Immature natural killer cell (primary cell): ENCODE data around the gene TXNRD1. TPM values are rescaled to one million over a fixed set of nuclear protein-coding genes. Genes with fewer than 3 reads are reported as not detected.
"Not testable (repeated sequence)": the region's sequence is repeated elsewhere in the genome, so short reads cannot be mapped to it uniquely, and the experiment has no call there.

Source experiments
- DNase-seq, 3 donors: peaks; one replicate each; pipeline ENCODE4 v3.0.0; 2022; ENCODE audit warnings: mixed read lengths in 1 of 3
- H3K27ac Mint-ChIP-seq, 6 donors: one replicate each; pipeline ENCODE4 v1.8.0; 2020; ENCODE audit warnings: mixed read lengths in 6 of 6, mild to moderate bottlenecking in 5 of 6, inconsistent platforms in 4 of 6, moderate library complexity in 3 of 6
- H3K27me3 Mint-ChIP-seq, 3 donors: one replicate each; pipeline ENCODE4 v1.8.0; 2020 to 2021; ENCODE audit warnings: low read depth in 3 of 3, mild to moderate bottlenecking in 3 of 3, mixed read lengths in 3 of 3, moderate library complexity in 3 of 3, inconsistent platforms in 1 of 3
- H3K36me3 Mint-ChIP-seq, 3 donors: one replicate each; pipeline ENCODE4 v1.8.0; 2020; ENCODE audit warnings: mixed read lengths in 3 of 3, inconsistent platforms in 2 of 3, mild to moderate bottlenecking in 2 of 3
- H3K4me1 Mint-ChIP-seq, 2 donors: one replicate each; pipeline ENCODE4 v1.8.0; 2020; ENCODE audit warnings: inconsistent platforms in 2 of 2, mild to moderate bottlenecking in 2 of 2, mixed read lengths in 2 of 2, moderate library complexity in 1 of 2
- H3K4me3 Mint-ChIP-seq, 5 donors: one replicate each; pipeline ENCODE4 v1.8.0; 2020; ENCODE audit warnings: mild to moderate bottlenecking in 5 of 5, mixed read lengths in 5 of 5, inconsistent platforms in 3 of 5, moderate library complexity in 3 of 5
- H3K9me3 Mint-ChIP-seq, 6 donors: one replicate each; pipeline ENCODE4 v1.8.0; 2020; ENCODE audit warnings: mild to moderate bottlenecking in 6 of 6, mixed read lengths in 6 of 6, inconsistent platforms in 4 of 6, moderate library complexity in 3 of 6
- polyA plus RNA-seq, 3 donors: library from polyadenylated mRNA; unstranded; fragments of 300-500 nt; fragmentation: Illumina TruSeq; gene quantifications; one replicate each; pipeline ENCODE4 v1.2.3, GENCODE V29; 2021

The TXNRD1 gene
- polyA plus RNA-seq, 3 donors from 2014 or later = 30.4 to 53.7 (median 51.0) TPM

DNA sequence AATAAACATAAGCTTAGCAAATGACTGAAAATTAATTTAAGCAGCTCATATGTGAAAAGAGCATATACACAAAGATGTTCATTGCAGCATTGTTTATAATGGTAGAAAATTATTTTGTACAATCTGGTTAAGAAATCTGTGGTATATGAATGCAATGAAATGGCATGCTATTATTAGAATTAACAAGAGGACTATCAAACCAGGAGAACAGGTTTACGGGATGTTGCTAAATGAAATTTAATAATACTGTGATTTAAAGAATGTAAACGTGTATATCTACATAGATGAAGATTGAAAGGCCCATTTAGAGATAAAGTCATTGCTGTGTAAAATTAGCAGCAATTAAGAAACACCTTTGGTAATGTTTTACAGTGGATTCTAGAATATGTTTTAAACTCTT is 158.5 kb downstream of the TXNRD1 start:
- peaks cover 18 to 19% of the 10 kb centered on the region in 2 donors for H3K4me1 Mint-ChIP-seq
- H3K27ac Mint-ChIP-seq = no peak overlapping the region
- peaks cover 0 to 4% (median 2%) of the 10 kb centered on the region in 3 donors for H3K27me3 Mint-ChIP-seq
- no peak overlapping the region for H3K4me3 Mint-ChIP-seq
- peaks cover 0 to 5% (median 0%) of the 10 kb centered on the region in 6 donors for H3K9me3 Mint-ChIP-seq
- no peak for DNase-seq
- H3K36me3 Mint-ChIP-seq = peaks cover 0 to 4% (median 0%) of the 10 kb centered on the region in 3 donors

DNA sequence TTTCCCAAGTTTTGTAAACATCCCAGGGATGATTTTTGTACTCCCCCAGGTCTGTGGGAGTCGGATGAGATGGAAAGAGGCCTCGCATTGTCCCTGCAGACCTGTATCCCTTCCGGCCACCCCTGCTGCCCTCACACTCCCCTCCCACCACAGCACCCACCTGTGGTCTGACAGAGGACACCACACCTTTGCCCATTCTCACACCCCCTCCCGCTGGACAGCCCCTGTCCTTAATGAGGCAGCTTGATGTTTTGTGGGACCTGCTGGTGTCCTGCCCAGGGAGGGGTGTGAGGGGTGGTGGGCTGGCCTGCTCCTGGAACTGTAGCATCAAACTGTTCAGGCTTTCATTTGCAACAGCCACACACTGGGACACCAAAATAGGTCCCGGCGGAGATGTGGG is 159.2 kb downstream of the TXNRD1 start:
- no peak for DNase-seq
- H3K27ac Mint-ChIP-seq = no peak overlapping the region
- peaks cover 0 to 5% (median 0%) of the 10 kb centered on the region in 6 donors for H3K9me3 Mint-ChIP-seq
- H3K4me3 Mint-ChIP-seq = no peak overlapping the region
- peaks cover 18 to 19% of the 10 kb centered on the region in 2 donors for H3K4me1 Mint-ChIP-seq
- H3K36me3 Mint-ChIP-seq = peaks cover 0 to under 1% (median 0%) of the 10 kb centered on the region in 3 donors
- H3K27me3 Mint-ChIP-seq = peaks cover 0 to 4% (median 0%) of the 10 kb centered on the region in 3 donors

DNA sequence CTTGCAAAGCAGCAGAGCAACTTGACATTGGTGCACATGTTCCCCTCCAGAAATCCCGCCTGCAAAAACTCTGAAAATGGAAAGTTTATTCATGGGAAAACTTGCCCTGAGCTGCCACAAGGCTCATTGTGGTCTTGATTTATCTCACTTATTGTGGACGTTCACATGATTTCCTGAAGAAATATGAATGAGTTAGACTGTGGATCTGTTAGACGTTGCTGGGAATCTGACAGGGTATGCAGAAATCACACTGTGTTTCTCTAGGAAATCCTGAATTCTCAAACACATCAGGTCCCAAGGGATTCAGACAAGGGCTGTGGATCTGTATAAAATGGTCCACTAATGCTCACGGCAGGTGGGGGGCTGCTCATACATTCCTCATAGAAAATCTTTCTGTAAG is 160.2 kb downstream of the TXNRD1 start:
- no peak for DNase-seq
- Mint-ChIP-seq H3K36me3 (no peaks in the 10 kb centered on the region), H3K4me3 (no peak overlapping the region), H3K4me1 (peaks cover 18 to 19% of the 10 kb centered on the region in 2 donors), H3K9me3 (no peaks in the 10 kb centered on the region), H3K27me3 (peaks cover 0 to 5% (median 0%) of the 10 kb centered on the region in 3 donors), H3K27ac (no peak overlapping the region)

DNA sequence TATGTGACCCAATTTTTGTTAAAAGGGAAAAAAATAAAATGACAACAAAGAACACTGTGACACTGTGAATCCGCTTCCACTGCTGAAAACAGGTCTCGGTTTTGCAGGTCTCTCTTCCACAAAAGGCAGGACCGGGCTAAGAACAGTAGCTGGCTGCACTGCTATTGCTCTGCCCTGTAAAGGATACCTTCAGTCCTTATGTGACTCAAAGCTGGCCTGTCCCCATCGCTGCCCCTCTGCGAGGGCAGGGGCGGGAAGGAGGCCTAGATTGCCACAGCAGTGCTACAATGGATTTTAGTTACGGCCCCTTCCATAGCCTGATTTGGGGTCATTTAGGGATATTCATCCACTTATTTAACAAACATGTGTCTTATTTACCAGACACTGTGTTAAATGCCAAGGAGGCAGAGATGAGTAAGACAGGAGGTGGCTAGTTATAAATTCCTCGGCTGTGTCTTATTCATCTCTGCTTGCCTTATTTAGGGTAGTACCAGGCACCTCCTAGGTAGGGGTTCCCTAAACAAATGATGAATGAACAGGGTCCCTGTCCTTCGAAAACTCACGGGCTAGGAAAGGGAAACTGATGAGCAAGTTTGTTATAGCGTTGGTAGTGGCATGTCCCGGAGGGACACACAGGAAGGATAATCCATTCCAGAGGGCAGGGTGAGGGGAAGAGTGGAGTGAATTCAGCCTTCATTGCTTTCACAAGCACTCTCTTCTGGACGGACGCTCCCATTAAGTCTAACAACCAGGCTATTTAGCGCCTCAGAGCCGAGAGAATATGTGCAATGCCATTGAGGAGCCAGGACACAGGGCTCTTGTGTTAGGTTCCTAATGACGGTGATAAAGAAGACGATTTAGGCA is 161.3 kb downstream of the TXNRD1 start:
- no peak for DNase-seq

DNA sequence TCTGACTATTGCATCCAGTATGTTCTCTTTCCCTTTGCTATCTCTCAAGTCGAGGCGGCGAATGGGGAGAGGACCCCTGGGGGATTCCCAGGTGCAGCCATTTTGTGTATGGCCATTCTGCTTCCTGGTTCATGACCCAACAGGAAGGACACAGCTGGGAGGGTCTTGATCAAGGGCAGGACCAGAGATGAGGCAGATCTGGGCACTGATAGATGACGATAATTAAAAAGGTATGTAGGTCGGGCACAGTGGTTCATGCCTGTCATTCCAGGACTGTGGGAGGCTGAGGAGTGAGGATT is 161.9 kb downstream of the TXNRD1 start:
- no peak for DNase-seq
- Mint-ChIP-seq H3K27me3 (peaks cover 0 to 4% (median 3%) of the 10 kb centered on the region in 3 donors), H3K4me3 (no peak overlapping the region), H3K27ac (no peak overlapping the region), H3K4me1 (peaks cover 9 to 12% of the 10 kb centered on the region in 2 donors), H3K9me3 (no peaks in the 10 kb centered on the region), H3K36me3 (no peaks in the 10 kb centered on the region)

More for the DNA sequence above, 161.3 kb downstream of the TXNRD1 start:
- H3K4me3 Mint-ChIP-seq = no peak overlapping the region
- peaks cover 0 to 4% (median 3%) of the 10 kb centered on the region in 3 donors for H3K27me3 Mint-ChIP-seq
- no peaks in the 10 kb centered on the region for H3K9me3 Mint-ChIP-seq
- H3K27ac Mint-ChIP-seq = no peak overlapping the region
- no peaks in the 10 kb centered on the region for H3K36me3 Mint-ChIP-seq
- H3K4me1 Mint-ChIP-seq = peaks cover 9 to 12% of the 10 kb centered on the region in 2 donors

DNA sequence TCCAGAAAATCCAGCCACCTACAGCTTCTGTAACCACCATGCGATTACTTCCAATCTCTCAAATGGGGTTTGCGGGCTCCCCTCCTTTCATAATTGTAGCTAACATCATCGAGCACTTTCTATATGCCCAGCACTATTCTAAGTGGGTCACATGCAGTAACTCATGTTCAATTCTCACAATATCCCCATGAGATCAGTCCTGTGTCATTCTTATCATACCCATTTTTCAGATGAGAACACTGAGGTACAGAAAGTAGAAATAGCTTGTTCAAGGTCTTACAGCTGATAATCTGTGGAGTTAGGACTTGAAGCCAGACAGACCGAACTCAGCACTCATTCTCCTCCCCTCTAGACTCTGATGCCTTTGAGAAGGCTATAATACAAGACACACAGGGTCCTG is 162.8 kb downstream of the TXNRD1 start:
- Mint-ChIP-seq H3K27me3 (peaks cover 0 to 4% (median 4%) of the 10 kb centered on the region in 3 donors), H3K4me1 (peaks cover 8 to 11% of the 10 kb centered on the region in 2 donors), H3K36me3 (peaks cover 0 to 2% (median 0%) of the 10 kb centered on the region in 3 donors), H3K27ac (no peak overlapping the region), H3K4me3 (no peak overlapping the region), H3K9me3 (no peaks in the 10 kb centered on the region)
- DNase-seq = no peak

DNA sequence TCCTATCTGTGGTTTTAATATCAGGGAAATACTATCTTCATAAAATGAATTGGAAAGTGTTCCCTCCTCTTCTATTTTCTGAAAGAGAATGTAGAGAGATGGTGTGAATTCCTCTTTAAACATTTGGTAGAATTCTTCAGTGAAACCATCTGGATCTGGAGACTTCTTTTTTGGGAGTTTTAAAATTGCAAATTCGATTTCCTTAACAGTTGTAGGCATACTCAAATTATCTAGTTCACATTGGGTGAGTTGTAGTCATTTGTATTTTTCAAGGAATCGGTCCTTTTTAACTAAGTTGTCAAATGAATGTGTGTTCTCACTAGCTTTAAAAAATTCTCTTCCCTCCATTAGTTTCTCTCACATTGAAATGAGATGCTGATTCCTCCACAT is 165.8 kb downstream of the TXNRD1 start:
- peaks cover 0 to 6% (median 0%) of the 10 kb centered on the region in 3 donors for H3K36me3 Mint-ChIP-seq
- no peak for DNase-seq
- no peak overlapping the region for H3K27ac Mint-ChIP-seq
- peaks cover 10 to 11% of the 10 kb centered on the region in 2 donors for H3K4me1 Mint-ChIP-seq
- no peaks in the 10 kb centered on the region for H3K9me3 Mint-ChIP-seq
- peaks cover 0 to 5% (median 5%) of the 10 kb centered on the region in 3 donors for H3K27me3 Mint-ChIP-seq
- no peak overlapping the region for H3K4me3 Mint-ChIP-seq

DNA sequence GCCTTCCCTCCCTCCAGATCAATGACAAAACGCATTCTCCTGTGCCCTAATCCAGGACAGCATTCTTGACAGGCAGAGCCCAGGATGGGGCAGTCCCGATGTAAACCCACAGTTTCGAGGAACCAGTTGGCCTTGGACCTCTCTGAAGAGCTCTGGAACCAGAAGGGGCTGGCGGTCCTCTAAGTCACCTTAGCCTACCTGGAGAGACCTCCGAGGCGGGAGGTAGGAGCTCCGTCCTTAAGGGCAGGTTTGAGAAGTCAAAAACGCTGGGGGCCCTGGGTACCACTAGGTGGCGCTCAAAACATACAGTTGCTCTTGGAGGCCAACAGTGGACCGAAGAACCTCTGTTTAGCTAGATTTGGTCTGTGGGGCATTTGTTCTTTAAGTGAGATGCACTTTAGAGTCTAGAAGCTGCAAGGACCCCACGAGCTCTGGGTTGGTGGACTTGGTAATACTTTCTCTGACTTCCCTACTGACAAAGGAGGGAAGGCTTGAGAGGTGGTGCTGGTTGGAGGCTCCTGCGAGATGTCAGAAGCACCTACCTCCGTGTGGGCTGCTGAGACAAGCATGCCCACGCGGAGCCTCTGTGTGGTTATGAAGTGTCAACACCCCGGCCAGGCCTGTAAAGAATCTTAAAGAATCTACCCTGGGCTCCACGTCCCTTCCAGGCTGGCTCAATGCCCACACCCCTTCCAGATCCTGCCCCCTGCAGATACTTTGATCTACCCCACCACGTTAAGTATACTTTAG is 166.3 kb downstream of the TXNRD1 start:
- Mint-ChIP-seq H3K36me3 (peaks cover 0 to 6% (median 0%) of the 10 kb centered on the region in 3 donors), H3K27ac (peak overlapping the region in 3 of 6 donors; percentile 19 to 37 (median 26)), H3K4me1 (peaks cover 10 to 11% of the 10 kb centered on the region in 2 donors), H3K9me3 (no peaks in the 10 kb centered on the region), H3K27me3 (peaks cover 0 to 5% (median 5%) of the 10 kb centered on the region in 3 donors), H3K4me3 (peak overlapping the region in 3 of 5 donors; percentile 27 to 35 (median 32))
- DNase-seq = peak; percentile 75 to 80 (median 78)

DNA sequence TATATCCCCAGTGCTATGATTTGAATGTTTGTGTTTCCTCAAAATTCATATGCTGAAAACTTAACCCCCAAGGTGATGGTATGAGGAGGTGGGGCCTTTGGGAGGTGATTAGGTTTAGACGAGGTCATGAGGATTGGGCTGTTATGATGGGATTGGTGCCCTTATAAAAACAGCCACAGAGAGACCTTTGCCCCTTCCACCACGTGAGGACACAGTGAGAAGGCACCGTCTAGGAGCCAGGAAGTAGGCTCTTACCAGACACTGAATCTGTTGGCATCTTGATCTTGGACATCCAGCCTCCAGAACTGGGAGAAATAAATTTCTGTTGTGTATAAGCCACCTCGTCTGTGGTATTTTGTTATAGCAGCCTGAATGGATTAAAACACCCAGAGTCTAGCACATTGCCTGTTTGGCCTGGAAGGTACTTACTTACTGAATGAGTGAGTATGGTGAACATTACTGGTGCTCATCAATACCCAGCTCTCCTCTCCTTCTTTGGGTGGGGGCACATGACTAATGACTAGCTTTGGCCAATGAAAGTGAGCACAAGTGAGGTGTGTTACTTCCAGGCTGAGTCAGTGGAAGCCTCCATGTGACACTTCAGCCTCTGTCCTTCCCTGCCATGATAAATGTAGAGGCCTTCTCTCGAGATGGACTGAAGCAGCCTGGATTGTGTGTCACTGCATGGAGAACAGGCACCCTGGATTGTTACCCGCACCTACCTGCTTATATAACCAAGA is 168.7 kb downstream of the TXNRD1 start:
- H3K4me1 Mint-ChIP-seq = peaks cover 10 to 11% of the 10 kb centered on the region in 2 donors
- H3K36me3 Mint-ChIP-seq = peaks cover 0 to 6% (median 0%) of the 10 kb centered on the region in 3 donors
- no peaks in the 10 kb centered on the region for H3K9me3 Mint-ChIP-seq
- peaks cover 0 to 5% (median 5%) of the 10 kb centered on the region in 3 donors for H3K27me3 Mint-ChIP-seq
- no peak overlapping the region for H3K4me3 Mint-ChIP-seq
- peak overlapping the region in 1 of 6 donors; percentile 9 for H3K27ac Mint-ChIP-seq
- DNase-seq = no peak

DNA sequence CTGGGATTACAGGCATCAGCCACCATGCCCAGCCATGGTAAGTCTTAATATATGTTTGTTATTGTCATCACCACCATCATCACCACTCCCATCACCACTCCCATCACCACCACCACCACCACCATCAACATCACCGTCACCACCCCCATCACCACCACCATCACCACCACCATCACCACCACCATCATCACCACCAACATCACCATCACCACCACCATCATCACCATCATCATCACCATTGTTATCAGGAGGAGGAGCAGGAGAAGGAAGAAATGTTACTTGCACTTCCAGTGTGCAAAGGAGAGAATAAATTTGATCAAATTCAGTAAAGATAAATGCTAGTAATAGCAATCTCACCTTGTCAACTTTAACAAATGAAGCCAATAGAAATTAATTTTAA is 169.9 kb downstream of the TXNRD1 start:
- peaks cover 0 to 5% (median 5%) of the 10 kb centered on the region in 3 donors for H3K27me3 Mint-ChIP-seq
- DNase-seq = no peak
- peaks cover 10 to 11% of the 10 kb centered on the region in 2 donors for H3K4me1 Mint-ChIP-seq
- no peaks in the 10 kb centered on the region for H3K9me3 Mint-ChIP-seq
- no peak overlapping the region for H3K27ac Mint-ChIP-seq
- H3K36me3 Mint-ChIP-seq = peaks cover 0 to 6% (median 0%) of the 10 kb centered on the region in 3 donors
- no peak overlapping the region for H3K4me3 Mint-ChIP-seq

DNA sequence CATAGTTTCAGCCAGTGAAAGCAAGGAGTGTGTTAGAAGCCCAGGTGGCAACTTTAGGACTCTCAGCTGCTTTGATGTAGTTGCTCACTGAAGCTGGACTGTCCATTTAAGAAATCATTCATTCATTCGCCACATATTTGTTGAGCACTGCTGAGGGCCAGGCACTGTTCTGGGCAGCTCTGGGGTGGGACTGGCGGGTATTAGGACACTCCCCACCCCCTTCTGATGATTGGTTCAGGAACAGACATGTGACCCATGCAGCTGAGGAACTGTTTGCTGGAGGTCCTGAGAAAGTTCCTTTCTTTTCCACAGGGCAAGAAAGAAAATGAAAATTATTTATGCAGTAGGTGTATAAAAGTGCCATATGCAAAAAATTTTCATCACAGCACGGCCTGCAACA is 170.9 kb downstream of the TXNRD1 start:
- DNase-seq = no peak
- no peak overlapping the region for H3K27ac Mint-ChIP-seq
- peaks cover 0 to 5% (median 3%) of the 10 kb centered on the region in 3 donors for H3K27me3 Mint-ChIP-seq
- no peaks in the 10 kb centered on the region for H3K9me3 Mint-ChIP-seq
- H3K4me1 Mint-ChIP-seq = peaks cover 10 to 11% of the 10 kb centered on the region in 2 donors
- H3K36me3 Mint-ChIP-seq = peaks cover 0 to 6% (median 0%) of the 10 kb centered on the region in 3 donors
- H3K4me3 Mint-ChIP-seq = no peak overlapping the region

DNA sequence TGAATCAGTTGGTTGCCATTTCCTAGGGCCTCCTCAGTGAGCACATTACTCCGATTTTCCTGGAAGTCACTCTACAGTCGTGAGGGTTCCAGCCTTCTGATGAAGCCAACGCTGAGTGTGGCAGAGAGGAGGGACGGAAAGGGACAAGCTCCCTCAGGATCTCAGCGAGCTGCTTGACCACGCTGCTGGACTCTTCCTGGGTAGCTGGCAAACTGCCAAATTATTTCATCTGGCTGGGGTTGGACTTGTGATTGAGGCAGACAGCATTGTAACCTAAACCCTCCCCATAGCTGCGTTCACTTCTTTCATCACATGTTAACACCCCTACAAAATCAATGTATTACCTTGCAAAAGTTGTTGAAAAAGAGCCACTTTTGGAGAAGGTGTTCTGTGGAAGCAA is 171.6 kb downstream of the TXNRD1 start:
- H3K36me3 Mint-ChIP-seq = peaks cover 0 to 6% (median 0%) of the 10 kb centered on the region in 3 donors
- H3K27me3 Mint-ChIP-seq = peaks cover 0 to 3% (median 2%) of the 10 kb centered on the region in 3 donors
- H3K4me1 Mint-ChIP-seq = peaks cover 4 to 6% of the 10 kb centered on the region in 2 donors
- no peaks in the 10 kb centered on the region for H3K9me3 Mint-ChIP-seq
- no peak overlapping the region for H3K4me3 Mint-ChIP-seq
- no peak overlapping the region for H3K27ac Mint-ChIP-seq
- no peak for DNase-seq

DNA sequence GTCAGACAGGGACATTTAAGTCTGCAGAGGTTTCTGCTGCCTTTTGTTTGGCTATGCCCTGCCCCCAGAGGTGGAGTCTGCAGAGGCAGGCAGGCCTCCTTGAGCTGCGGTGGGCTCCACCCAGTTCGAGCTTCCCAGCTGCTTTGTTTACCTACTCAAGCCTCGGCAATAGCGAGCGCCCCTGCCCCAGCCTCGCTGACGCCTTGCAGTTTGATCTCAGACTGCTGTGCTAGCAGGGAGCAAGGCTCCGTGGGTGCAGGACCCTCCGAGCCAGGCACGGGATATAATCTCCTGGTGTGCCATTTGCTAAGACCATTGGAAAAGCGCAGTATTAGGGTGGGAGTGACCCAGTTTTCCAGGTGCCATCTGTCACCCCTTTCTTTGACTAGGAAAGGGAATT is 178.5 kb downstream of the TXNRD1 start:
- H3K27me3 Mint-ChIP-seq, DNase-seq, H3K4me3 Mint-ChIP-seq, H3K27ac Mint-ChIP-seq, H3K4me1 Mint-ChIP-seq, H3K9me3 Mint-ChIP-seq: not testable (repeated sequence)
- peaks cover 0 to 13% (median 5%) of the 10 kb centered on the region in 3 donors for H3K36me3 Mint-ChIP-seq
